CD4-positive, alpha-beta T cell (primary cell): ENCODE results near the gene MACROD2. TPM values are rescaled to one million over a fixed set of nuclear protein-coding genes. Genes with fewer than 3 reads are reported as not detected.

Source experiments
- ATAC-seq: fragments of 200-7000 bp; cut with Tn5 transposase; one replicate; pipeline ENCODE4 v1.10.0; 2022; ENCODE audit warnings: mild to moderate bottlenecking; ENCODE audit not compliant: poor library complexity
- CTCF ChIA-PET: fragments of 350-600 bp; sonication (Branson Sonifier 250); formaldehyde crosslinking; loops from one replicate; lab custom pipeline; 2021; ENCODE audit warnings: antibody characterized with exemption, inconsistent platforms; lab: Charles Lee
- POLR2A ChIA-PET: fragments of 350-600 bp; sonication (Branson Sonifier 250); formaldehyde crosslinking; loops from one replicate; lab custom pipeline; 2021; ENCODE audit warnings: antibody characterized with exemption, inconsistent platforms; lab: Charles Lee
- DNase-seq, 14 experiments: peaks; one replicate each; pipeline ENCODE4 v3.0.0-alpha.2; 2013 to 2020; ENCODE audit warnings: mixed read lengths in 2 of 14
- H3K27ac ChIP-seq, 2 donors: one replicate each; pipeline versions ENCODE4 v1.5.1 to v1.7.0; 2013; ENCODE audit warnings: low read length in 2 of 2, low read depth in 1 of 2, mild to moderate bottlenecking in 1 of 2
- H3K27me3 ChIP-seq, 2 experiments: 1 replicate in 1 of 2; 2 replicates in 1 of 2; pipeline versions ENCODE4 v1.6.1 to v1.7.0; 2013; ENCODE audit warnings: low read length in 2 of 2, control low read depth in 1 of 2, mild to moderate bottlenecking in 1 of 2, moderate library complexity in 1 of 2; ENCODE audit not compliant: insufficient read depth in 2 of 2, control insufficient read depth in 1 of 2
- H3K36me3 ChIP-seq: one replicate; pipeline ENCODE4 v1.6.1; 2013; ENCODE audit warnings: low read length, control low read depth; ENCODE audit not compliant: insufficient read depth
- H3K4me1 ChIP-seq: one replicate; pipeline ENCODE4 v1.6.1; 2013; ENCODE audit warnings: low read length, control low read depth; ENCODE audit not compliant: insufficient read depth
- H3K4me3 ChIP-seq: one replicate; pipeline ENCODE4 v1.5.1; 2013; ENCODE audit warnings: mild to moderate bottlenecking, low read length, moderate library complexity
- H3K9me3 ChIP-seq, 2 experiments: 1 replicate in 1 of 2; 2 replicates in 1 of 2; pipeline versions ENCODE4 v1.6.1 to v1.7.0; 2013; ENCODE audit warnings: low read length in 2 of 2, mild to moderate bottlenecking in 2 of 2, control low read depth in 1 of 2, moderate library complexity in 1 of 2; ENCODE audit not compliant: control insufficient read depth in 1 of 2, insufficient read depth in 1 of 2
- H3K27ac Mint-ChIP-seq: one replicate; pipeline ENCODE4 v1.8.0; 2020; ENCODE audit warnings: mixed read lengths
- H3K27me3 Mint-ChIP-seq: one replicate; pipeline ENCODE4 v1.8.0; 2021; ENCODE audit warnings: mixed read lengths
- H3K36me3 Mint-ChIP-seq: one replicate; pipeline ENCODE4 v1.8.0; 2021; ENCODE audit warnings: low read depth, mixed read lengths
- H3K4me1 Mint-ChIP-seq: one replicate; pipeline ENCODE4 v1.8.0; 2021; ENCODE audit warnings: low read depth, mixed read lengths
- H3K4me3 Mint-ChIP-seq: one replicate; pipeline ENCODE4 v1.8.0; 2020; ENCODE audit warnings: mild to moderate bottlenecking, mixed read lengths
- H3K9me3 Mint-ChIP-seq: one replicate; pipeline ENCODE4 v1.8.0; 2020; ENCODE audit warnings: mixed read lengths
- CTCF ChIP-seq: fragments of 200-600 bp; IDR thresholded peaks from one replicate; pipeline ENCODE4 v1.8.0; 2022; ENCODE audit warnings: antibody characterized with exemption, mild to moderate bottlenecking
- intact Hi-C, 2 experiments: fragments of 100-400 bp; cut with DNase I in 1 of 2; cut with micrococcal nuclease in 1 of 2; formaldehyde crosslinking; loops; one replicate each; pipeline versions ENCODE4 v1.15.1 to v1.9.0; 2023 to 2025; cut with DNase I, micrococcal nuclease
- total RNA-seq, 174 experiments: library from RNA in 2 of 174; stranded (reverse) in 2 of 174; gene quantifications; one replicate each; pipeline ENCODE4 v1.2.3 and lab custom pipeline; 2021 to 2026

MACROD2 gene
- total RNA-seq, 2 experiments from 2014 or later, result not detected

GRCh38 chr20:14997791-14998190 lies 1002.5 kb downstream of the MACROD2 start:
- no peak overlapping the region for H3K27ac ChIP-seq
- peaks cover 11% of the 10 kb centered on the region for H3K9me3 Mint-ChIP-seq
- CTCF ChIA-PET, result no interaction called here
- no peak for TF ChIP-seq CTCF
- peaks cover 0 to 13% of the 10 kb centered on the region in 2 experiments for H3K9me3 ChIP-seq
- no peaks in the 10 kb centered on the region for H3K4me1 ChIP-seq
- H3K36me3 ChIP-seq, result no peaks in the 10 kb centered on the region
- ATAC-seq, result no peak
- intact Hi-C loops, result no loop called here
- H3K4me3 Mint-ChIP-seq, result no peak overlapping the region
- POLR2A ChIA-PET, result no interaction called here
- no peak overlapping the region for H3K4me3 ChIP-seq
- H3K27ac Mint-ChIP-seq, result no peak overlapping the region
- H3K4me1 Mint-ChIP-seq, result no peaks in the 10 kb centered on the region
- no peaks in the 10 kb centered on the region for H3K27me3 Mint-ChIP-seq
- H3K27me3 ChIP-seq, result no peaks in the 10 kb centered on the region
- DNase-seq, result no peak
- H3K36me3 Mint-ChIP-seq, result no peaks in the 10 kb centered on the region

GRCh38 chr20:15005300-15005986 lies 1010.1 kb downstream of the MACROD2 start:
- TF ChIP-seq CTCF, result no peak
- CTCF ChIA-PET, result no interaction called here
- Mint-ChIP-seq H3K27me3 (no peaks in the 10 kb centered on the region), H3K36me3 (no peaks in the 10 kb centered on the region), H3K4me1 (no peaks in the 10 kb centered on the region), H3K27ac (no peak overlapping the region), H3K4me3 (no peak overlapping the region), H3K9me3 (peaks cover 10% of the 10 kb centered on the region)
- Histone ChIP-seq H3K4me1 (no peaks in the 10 kb centered on the region), H3K27me3 (no peaks in the 10 kb centered on the region), H3K4me3 (no peak overlapping the region), H3K9me3 (no peaks in the 10 kb centered on the region), H3K36me3 (no peaks in the 10 kb centered on the region), H3K27ac (no peak overlapping the region)
- POLR2A ChIA-PET, result no interaction called here
- DNase-seq (no peak), ATAC-seq (no peak)
- intact Hi-C loops, result no loop called here

- no peaks in the 10 kb centered on the region for H3K4me1 Mint-ChIP-seq
- Histone ChIP-seq H3K4me1 (no peaks in the 10 kb centered on the region), H3K27me3 (no peaks in the 10 kb centered on the region), H3K4me3 (no peak overlapping the region), H3K9me3 (peaks cover 0 to 5% of the 10 kb centered on the region in 2 experiments), H3K27ac (no peak overlapping the region), H3K36me3 (no peaks in the 10 kb centered on the region)
- intact Hi-C loops, result no loop called here
- H3K36me3 Mint-ChIP-seq, result no peaks in the 10 kb centered on the region
- H3K4me3 Mint-ChIP-seq, result no peak overlapping the region
- no peak for ATAC-seq
- ChIA-PET POLR2A (no interaction called here), CTCF (no interaction called here)
- H3K27me3 Mint-ChIP-seq, result no peaks in the 10 kb centered on the region
- TF ChIP-seq CTCF, result no peak
- H3K27ac Mint-ChIP-seq, result no peak overlapping the region
- DNase-seq, result no peak
- no peaks in the 10 kb centered on the region for H3K9me3 Mint-ChIP-seq
Measured at GRCh38 chr20:15011631-15012030, 1016.3 kb downstream of the MACROD2 start.
